GM10248 (cell line): ENCODE results near the gene PRKN.

Source experiments
- CTCF ChIA-PET: fragments of 300-600 bp; sonication (Branson Sonifier 250); formaldehyde crosslinking; extraction: SDS; loops from one replicate; lab custom pipeline; 2021; ENCODE audit warnings: antibody characterized with exemption; lab: Yijun Ruan, JAX
- POLR2A ChIA-PET: fragments of 350-650 bp; sonication (Branson Sonifier 250); formaldehyde crosslinking; extraction: SDS; loops from one replicate; lab custom pipeline; 2020; ENCODE audit warnings: antibody characterized with exemption; lab: Yijun Ruan, JAX
- DNase-seq: peaks from one replicate; pipeline ENCODE4 v3.0.0; 2012; ENCODE audit errors: extremely low spot score
- TF ChIP-seq, protein P1 (sequence below): IDR thresholded peaks from 2 replicates; pipeline ENCODE4 v1.5.1; 2012; ENCODE audit warnings: mild to moderate bottlenecking, low read depth; ENCODE audit errors: extremely low read depth, missing control alignments, control extremely low read depth

Gene PRKN

DNA sequence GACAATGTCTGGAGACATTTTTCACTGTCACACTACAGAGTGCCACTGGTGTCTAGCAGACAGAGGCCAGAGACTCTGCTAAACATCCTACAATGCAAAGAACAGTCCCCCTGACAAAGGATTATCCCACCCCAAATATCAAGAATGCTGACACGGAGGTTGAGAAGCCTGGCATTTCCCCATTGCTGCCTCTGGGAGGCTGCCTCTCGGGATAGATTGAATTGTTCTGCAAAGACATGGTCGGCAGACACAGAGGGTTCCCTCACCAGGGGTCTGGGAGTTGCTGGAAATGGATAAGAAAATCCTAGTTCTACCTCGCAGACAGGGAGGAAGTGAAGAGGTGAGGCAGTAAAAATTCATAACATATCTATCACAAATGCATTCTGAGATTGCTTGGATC lies 1287.3 kb downstream of the PRKN start:
- ChIA-PET POLR2A (no interaction called here), CTCF (interaction anchor here (0.9 to 5.8 kb wide), 2 partner anchors 16 to 22 kb away, joined by 3 to 29 read pairs; no protein-coding TSS in a partner anchor)
- TF ChIP-seq, protein P1, sequence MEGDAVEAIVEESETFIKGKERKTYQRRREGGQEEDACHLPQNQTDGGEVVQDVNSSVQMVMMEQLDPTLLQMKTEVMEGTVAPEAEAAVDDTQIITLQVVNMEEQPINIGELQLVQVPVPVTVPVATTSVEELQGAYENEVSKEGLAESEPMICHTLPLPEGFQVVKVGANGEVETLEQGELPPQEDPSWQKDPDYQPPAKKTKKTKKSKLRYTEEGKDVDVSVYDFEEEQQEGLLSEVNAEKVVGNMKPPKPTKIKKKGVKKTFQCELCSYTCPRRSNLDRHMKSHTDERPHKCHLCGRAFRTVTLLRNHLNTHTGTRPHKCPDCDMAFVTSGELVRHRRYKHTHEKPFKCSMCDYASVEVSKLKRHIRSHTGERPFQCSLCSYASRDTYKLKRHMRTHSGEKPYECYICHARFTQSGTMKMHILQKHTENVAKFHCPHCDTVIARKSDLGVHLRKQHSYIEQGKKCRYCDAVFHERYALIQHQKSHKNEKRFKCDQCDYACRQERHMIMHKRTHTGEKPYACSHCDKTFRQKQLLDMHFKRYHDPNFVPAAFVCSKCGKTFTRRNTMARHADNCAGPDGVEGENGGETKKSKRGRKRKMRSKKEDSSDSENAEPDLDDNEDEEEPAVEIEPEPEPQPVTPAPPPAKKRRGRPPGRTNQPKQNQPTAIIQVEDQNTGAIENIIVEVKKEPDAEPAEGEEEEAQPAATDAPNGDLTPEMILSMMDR = no peak
- no peak for DNase-seq

GRCh38 chr6:161439093-161439492 lies 1288.5 kb downstream of the PRKN start:
- no peak for DNase-seq
- CTCF ChIA-PET = interaction anchor here (0.9 to 5.8 kb wide), 3 partner anchors 17 to 44 kb away, joined by 3 to 29 read pairs (median 3); no protein-coding TSS in a partner anchor
- TF ChIP-seq, protein P1 = no peak
- POLR2A ChIA-PET = no interaction called here

GRCh38 chr6:161438430-161439030 lies 1289.0 kb downstream of the PRKN start:
- DNase-seq = no peak
- ChIA-PET CTCF (interaction anchor here (1.2 to 5.8 kb wide), 2 partner anchors 20 to 44 kb away, joined by 3 to 29 read pairs; no protein-coding TSS in a partner anchor), POLR2A (no interaction called here)
- TF ChIP-seq, protein P1 = no peak

- POLR2A ChIA-PET = no interaction called here
- DNase-seq = no peak
- TF ChIP-seq, protein P1 = no peak
- CTCF ChIA-PET = interaction anchor here (1.3 to 5.8 kb wide), 2 partner anchors 12 to 19 kb away, joined by 3 to 29 read pairs; no protein-coding TSS in a partner anchor
These were observed 1289.7 kb downstream of the PRKN start for GRCh38 chr6:161437851-161438250.

DNA sequence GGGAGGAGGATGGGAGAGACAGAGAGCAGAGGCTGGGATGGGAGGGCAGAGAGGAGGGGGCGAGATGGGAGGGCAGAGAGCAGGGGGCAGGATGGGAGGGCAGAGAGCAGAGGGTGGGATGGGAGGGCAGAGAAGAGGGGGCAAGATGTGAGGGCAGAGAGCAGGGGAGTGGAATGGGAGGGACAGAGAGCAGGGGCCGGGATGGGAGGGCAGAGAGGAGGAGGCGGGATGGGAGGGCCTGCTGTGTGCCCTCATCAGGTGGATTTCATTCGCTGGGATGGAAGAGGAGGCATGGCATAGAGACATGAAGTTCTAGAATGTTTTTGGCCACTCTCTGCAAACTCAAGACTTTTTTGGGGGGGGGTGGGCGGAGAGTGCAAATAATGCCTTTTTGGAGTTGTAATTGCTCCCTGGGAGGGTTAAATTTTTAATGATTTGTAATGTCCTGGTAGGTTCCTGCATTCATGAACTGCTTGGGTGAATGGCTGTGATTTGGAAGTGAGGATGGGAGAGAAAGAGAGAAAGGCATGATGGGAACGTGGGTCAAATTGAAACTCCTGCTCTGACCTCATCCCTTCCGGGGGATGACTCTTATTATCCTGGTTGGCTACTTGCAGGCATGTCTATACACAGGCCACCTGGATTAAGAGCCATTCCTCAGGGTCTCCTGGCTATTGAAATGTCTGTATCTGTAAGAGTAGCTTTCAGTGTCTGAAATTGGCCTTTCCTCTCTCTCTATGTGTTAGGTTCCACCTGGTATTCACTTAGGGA lies 1291.3 kb downstream of the PRKN start:
- DNase-seq = no peak
- POLR2A ChIA-PET = no interaction called here
- TF ChIP-seq, protein P1 = no peak
- CTCF ChIA-PET = interaction anchor here (1.3 to 5.8 kb wide), 2 partner anchors 11 to 18 kb away, joined by 3 to 29 read pairs; no protein-coding TSS in a partner anchor

GRCh38 chr6:161435748-161436070 lies 1291.9 kb downstream of the PRKN start:
- CTCF ChIA-PET = no interaction called here
- no peak for DNase-seq
- TF ChIP-seq, protein P1 = no peak
- POLR2A ChIA-PET = no interaction called here
